Kidney epithelial cell (primary cell): ENCODE measurements around the gene TMEM147. TPM values are rescaled to one million over a fixed set of nuclear protein-coding genes. Genes with fewer than 3 reads are reported as not detected.

Source experiments
- DNase-seq: peaks from one replicate; pipeline ENCODE4 v3.0.0-alpha.2; 2010; ENCODE audit warnings: low read depth
- H3K27me3 ChIP-seq: 2 replicates; pipeline ENCODE4 v1.6.0; 2011; ENCODE audit warnings: low read length; ENCODE audit not compliant: control insufficient read depth, insufficient read depth
- H3K36me3 ChIP-seq: 2 replicates; pipeline ENCODE4 v1.5.1; 2011; ENCODE audit warnings: low read length; ENCODE audit not compliant: control insufficient read depth, insufficient read depth
- H3K4me3 ChIP-seq: 2 replicates; pipeline ENCODE4 v1.5.1; 2011; ENCODE audit warnings: low read depth, mild to moderate bottlenecking, control low read depth, low read length
- total RNA-seq: library from RNA; depleted of rRNA; stranded (reverse); fragments of >200 nt; gene quantifications from 2 replicates; pipeline ENCODE4 v1.2.3, GENCODE V29; 2015
- TF ChIP-seq, protein P1 (sequence below): IDR thresholded peaks from 2 replicates; pipeline ENCODE4 v1.5.1; 2011; ENCODE audit warnings: mild to moderate bottlenecking, moderate library complexity, low read length, control low read depth, inconsistent platforms; ENCODE audit not compliant: insufficient read depth, poor library complexity, severe bottlenecking

The TMEM147 gene
- total RNA-seq, 1 donor from 2014 or later, result 160 TPM

DNA sequence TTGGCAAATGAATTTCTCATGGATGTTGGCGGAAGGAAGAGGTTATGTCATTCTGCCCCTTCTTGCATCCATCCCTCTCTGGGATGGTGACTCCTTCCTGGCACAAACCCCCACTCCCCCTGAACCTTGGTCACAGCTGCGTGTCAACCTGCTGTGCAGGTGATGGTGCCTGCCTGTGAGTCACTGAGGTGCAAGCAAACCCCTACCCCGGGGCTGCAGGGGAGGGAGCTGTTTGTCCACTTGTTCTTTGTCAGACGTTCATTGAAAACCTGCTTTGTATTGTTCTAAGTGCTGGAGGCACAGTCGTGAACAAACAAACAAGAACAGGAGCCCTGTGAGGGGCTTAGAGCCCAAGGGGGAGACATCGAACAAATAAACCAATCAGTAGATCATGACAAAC lies 14.1 kb upstream of the TMEM147 start:
- Histone ChIP-seq H3K4me3 (no peak overlapping the region), H3K27me3 (peaks cover 31% of the 10 kb centered on the region), H3K36me3 (no peaks in the 10 kb centered on the region)
- DNase-seq, result no peak
- TF ChIP-seq, protein P1, sequence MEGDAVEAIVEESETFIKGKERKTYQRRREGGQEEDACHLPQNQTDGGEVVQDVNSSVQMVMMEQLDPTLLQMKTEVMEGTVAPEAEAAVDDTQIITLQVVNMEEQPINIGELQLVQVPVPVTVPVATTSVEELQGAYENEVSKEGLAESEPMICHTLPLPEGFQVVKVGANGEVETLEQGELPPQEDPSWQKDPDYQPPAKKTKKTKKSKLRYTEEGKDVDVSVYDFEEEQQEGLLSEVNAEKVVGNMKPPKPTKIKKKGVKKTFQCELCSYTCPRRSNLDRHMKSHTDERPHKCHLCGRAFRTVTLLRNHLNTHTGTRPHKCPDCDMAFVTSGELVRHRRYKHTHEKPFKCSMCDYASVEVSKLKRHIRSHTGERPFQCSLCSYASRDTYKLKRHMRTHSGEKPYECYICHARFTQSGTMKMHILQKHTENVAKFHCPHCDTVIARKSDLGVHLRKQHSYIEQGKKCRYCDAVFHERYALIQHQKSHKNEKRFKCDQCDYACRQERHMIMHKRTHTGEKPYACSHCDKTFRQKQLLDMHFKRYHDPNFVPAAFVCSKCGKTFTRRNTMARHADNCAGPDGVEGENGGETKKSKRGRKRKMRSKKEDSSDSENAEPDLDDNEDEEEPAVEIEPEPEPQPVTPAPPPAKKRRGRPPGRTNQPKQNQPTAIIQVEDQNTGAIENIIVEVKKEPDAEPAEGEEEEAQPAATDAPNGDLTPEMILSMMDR, result no peak

- H3K4me3 ChIP-seq, result no peak within 1 kb of the TSS
- TF ChIP-seq, protein P1, result no peak
- H3K36me3 ChIP-seq, result no peaks in the 10 kb centered on the region
- H3K27me3 ChIP-seq, result peaks cover 28% of the 10 kb centered on the region
- no peak for DNase-seq
Measured at GRCh38 chr19:35533201-35533821, 12.1 kb upstream of the TMEM147 start, which contains the start of gene GAPDHS. Gene GAPDHS, plus strand, starts transcription at chr19:35533456. Its CDS starts 72 bp downstream, at chr19:35533528.

DNA sequence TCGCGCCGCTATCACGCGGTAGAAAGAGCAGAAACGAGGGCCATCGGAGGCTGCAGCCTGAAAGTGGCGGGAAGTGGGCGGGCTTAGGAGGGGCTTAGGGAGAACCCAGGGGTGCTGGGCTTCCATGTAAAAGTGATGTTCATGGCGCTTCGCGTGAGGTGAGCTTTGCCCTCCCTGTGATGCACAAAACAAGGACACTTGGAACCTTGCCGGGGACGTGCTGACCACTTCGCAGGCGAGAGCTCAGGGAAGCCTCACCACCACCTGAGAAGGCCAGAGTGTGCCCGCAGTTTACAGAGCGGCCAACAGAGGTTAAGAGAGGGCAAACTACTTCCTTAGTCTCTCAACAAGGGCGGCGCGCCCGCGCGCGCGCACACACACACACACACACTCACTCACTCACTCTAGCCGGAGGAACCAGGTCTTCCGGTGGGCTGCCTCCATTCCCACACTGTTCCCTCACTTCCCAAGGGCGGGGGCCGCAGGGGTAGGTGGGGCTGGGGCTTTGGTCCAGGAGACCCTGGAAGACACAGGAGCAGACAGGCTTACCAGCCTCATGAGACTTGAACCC lies 11.5 kb upstream of the TMEM147 start:
- H3K4me3 ChIP-seq, result no peak overlapping the region
- TF ChIP-seq, protein P1, result no peak
- H3K36me3 ChIP-seq, result no peaks in the 10 kb centered on the region
- peaks cover 28% of the 10 kb centered on the region for H3K27me3 ChIP-seq
- DNase-seq, result no peak

DNA sequence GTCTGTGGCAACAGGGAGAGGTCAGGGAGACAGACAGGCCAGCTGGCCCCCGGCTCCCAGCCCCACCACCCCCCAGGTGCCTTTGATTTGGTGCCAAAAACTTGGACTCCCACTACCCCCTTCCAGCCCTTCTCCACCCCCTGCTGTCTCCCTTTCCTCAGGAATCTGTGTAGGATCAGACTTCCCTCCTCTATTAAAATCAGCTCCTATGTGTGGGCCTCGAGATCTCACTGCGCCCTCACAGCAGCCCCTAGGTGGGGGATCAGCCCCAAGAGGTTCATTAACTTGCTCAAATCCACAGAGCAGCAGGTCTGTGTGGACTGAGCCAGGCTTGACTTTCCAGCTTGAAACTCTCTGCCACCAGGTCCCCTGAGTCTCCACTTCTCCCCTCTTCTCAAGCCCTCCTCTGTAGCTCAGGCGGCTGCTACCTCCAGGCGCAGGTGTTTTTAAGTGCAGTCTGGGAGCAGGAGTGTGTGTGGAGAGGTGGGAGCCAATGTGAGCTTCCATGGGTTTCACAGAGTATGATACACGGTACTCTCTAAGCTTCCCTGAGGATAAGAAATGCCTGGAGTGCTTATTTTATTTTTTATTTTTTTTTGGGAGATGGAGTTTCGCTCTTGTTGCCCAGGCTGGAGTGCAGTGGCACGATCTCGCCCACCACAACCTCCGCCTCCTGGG lies 10.5 kb upstream of the TMEM147 start:
- H3K27me3 ChIP-seq, result peaks cover 25% of the 10 kb centered on the region
- no peak overlapping the region for H3K4me3 ChIP-seq
- DNase-seq, result no peak
- no peaks in the 10 kb centered on the region for H3K36me3 ChIP-seq
- TF ChIP-seq, protein P1, result no peak

DNA sequence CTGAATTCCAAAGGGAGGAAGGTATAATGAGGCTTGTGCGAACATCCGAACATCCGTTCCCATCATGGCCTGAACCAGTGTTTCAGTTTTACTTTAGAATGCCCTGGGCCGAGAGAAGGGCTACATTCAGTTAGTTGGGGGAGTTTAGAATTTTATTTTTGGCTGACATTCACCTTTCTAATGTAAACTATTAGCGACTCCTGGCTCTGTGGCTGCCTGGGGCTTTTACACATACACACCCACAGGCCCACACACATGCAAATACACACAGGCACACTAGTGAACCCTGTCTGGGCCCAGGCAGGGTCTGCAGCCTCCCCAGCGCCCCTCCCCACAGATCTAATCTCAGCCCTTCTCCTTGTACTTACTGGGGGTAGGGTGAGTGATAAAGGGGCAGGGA lies 6.1 kb upstream of the TMEM147 start:
- Histone ChIP-seq H3K27me3 (peaks cover 3% of the 10 kb centered on the region), H3K4me3 (no peak overlapping the region), H3K36me3 (no peaks in the 10 kb centered on the region)
- TF ChIP-seq, protein P1, result no peak
- no peak for DNase-seq
